Osteoblast (primary cell): Measurements from ENCODE around the gene CHCHD4. TPM values are rescaled to one million over a fixed set of nuclear protein-coding genes. Genes with fewer than 3 reads are reported as not detected.
"Not testable (repeated sequence)": the region's sequence is repeated elsewhere in the genome, so short reads cannot be mapped to it uniquely, and the experiment has no call there.

ENCODE experiments used
- DNase-seq: peaks from one replicate; pipeline ENCODE4 v3.0.0; 2011; ENCODE audit warnings: low spot score, mixed read lengths; ENCODE audit not compliant: insufficient read length; ENCODE audit errors: missing footprints
- H2AFZ ChIP-seq: 2 replicates; pipeline ENCODE4 v1.6.0; 2011; ENCODE audit warnings: mild to moderate bottlenecking, low read length
- H3K27ac ChIP-seq: 2 replicates; pipeline ENCODE4 v1.5.1; 2011; ENCODE audit warnings: mild to moderate bottlenecking, low read depth, low read length, moderate library complexity
- H3K27me3 ChIP-seq: 2 replicates; pipeline ENCODE4 v1.6.0; 2012; ENCODE audit warnings: mild to moderate bottlenecking, control low read depth, inconsistent platforms, low read length, moderate library complexity; ENCODE audit not compliant: insufficient read depth
- H3K36me3 ChIP-seq: 2 replicates; pipeline ENCODE4 v1.5.1; 2011; ENCODE audit warnings: mild to moderate bottlenecking, low read length, control low read depth, moderate library complexity; ENCODE audit not compliant: insufficient read depth
- H3K4me1 ChIP-seq: 2 replicates; pipeline ENCODE4 v1.5.1; 2011; ENCODE audit warnings: mild to moderate bottlenecking, low read length, control low read depth, moderate library complexity; ENCODE audit not compliant: insufficient read depth
- H3K4me2 ChIP-seq: 2 replicates; pipeline ENCODE4 v1.6.0; 2011; ENCODE audit warnings: mild to moderate bottlenecking, low read length; ENCODE audit not compliant: insufficient read depth
- H3K4me3 ChIP-seq: fragments of 200-600 bp; sonication (generic); 3 replicates; pipeline ENCODE4 v1.5.1; 2012; ENCODE audit warnings: mild to moderate bottlenecking, low read length, inconsistent platforms; ENCODE audit not compliant: insufficient read depth
- H3K79me2 ChIP-seq: 2 replicates; pipeline ENCODE4 v1.6.0; 2012; ENCODE audit warnings: mild to moderate bottlenecking, low read length, control low read depth, inconsistent platforms; ENCODE audit not compliant: insufficient read depth
- H3K9me3 ChIP-seq: 2 replicates; pipeline ENCODE4 v1.5.1; 2011; ENCODE audit warnings: low read depth, low read length, control low read depth
- H4K20me1 ChIP-seq: 2 replicates; pipeline ENCODE4 v1.6.0; 2012; ENCODE audit warnings: mild to moderate bottlenecking, low read length, control low read depth; ENCODE audit not compliant: insufficient read depth
- total RNA-seq: library from RNA; depleted of rRNA; stranded (reverse); fragments of >200 nt; gene quantifications from 2 replicates; pipeline ENCODE4 v1.2.3, GENCODE V29; 2012
- TF ChIP-seq, protein P1 (sequence below): IDR thresholded peaks from 2 replicates; pipeline ENCODE4 v1.5.1; 2011; ENCODE audit warnings: mild to moderate bottlenecking, low read depth, low read length, moderate library complexity; ENCODE audit errors: extremely low read depth

The CHCHD4 gene
- total RNA-seq, 1 donor: 10.1 TPM

DNA sequence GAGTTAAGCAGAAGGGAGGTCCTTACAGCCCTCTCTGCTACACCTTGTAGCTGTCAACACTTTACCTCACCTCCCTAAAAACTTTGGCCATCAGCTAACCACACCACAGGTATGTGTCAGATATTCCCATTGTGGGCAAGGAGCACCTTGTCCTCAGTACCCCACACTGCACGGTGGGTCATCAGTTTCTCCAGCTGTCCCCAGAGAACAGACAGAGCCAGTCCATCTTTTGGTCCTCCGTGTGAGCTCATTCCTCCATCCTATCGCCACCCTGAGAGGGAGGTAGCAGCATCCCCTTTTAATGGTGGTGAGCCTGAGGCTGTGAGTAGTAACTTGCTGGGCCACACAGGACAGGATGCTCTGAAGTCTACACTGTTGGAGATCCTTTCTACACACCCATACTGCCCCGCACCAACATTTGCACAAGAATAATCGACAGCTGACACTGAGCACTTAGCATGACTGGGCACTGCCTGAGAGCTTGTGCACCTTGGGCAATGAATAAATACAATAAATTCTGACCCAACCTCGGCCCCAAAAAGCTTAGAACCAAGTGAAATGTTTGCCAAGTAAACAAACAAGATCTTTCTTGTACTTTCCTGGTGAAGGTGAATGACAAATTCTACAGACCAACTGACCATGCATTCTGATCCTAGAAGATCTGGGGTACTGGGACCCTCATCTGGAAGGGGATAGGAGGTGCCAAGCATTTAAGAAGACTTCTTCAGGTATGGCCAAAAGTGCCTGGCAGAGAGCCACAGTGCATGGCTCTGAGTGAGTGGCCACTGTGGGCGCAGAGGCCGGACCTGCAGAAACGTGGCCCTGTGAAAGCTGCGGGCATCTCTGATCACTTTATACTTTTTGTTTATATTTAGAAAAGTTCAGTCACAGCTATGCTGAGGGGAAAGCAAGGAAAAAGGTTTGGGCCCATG is 6.9 kb downstream of the CHCHD4 start:
- no peaks in the 10 kb centered on the region for H3K4me1 ChIP-seq
- H4K20me1 ChIP-seq: no peaks in the 10 kb centered on the region
- H3K27me3 ChIP-seq: no peaks in the 10 kb centered on the region
- H3K9me3 ChIP-seq: no peaks in the 10 kb centered on the region
- H3K4me2 ChIP-seq: no peak overlapping the region
- H3K4me3 ChIP-seq: no peak overlapping the region
- H3K36me3 ChIP-seq: peaks cover 29% of the 10 kb centered on the region
- H2AFZ ChIP-seq: no peak overlapping the region
- no peak for DNase-seq
- no peak overlapping the region for H3K27ac ChIP-seq
- TF ChIP-seq, protein P1, sequence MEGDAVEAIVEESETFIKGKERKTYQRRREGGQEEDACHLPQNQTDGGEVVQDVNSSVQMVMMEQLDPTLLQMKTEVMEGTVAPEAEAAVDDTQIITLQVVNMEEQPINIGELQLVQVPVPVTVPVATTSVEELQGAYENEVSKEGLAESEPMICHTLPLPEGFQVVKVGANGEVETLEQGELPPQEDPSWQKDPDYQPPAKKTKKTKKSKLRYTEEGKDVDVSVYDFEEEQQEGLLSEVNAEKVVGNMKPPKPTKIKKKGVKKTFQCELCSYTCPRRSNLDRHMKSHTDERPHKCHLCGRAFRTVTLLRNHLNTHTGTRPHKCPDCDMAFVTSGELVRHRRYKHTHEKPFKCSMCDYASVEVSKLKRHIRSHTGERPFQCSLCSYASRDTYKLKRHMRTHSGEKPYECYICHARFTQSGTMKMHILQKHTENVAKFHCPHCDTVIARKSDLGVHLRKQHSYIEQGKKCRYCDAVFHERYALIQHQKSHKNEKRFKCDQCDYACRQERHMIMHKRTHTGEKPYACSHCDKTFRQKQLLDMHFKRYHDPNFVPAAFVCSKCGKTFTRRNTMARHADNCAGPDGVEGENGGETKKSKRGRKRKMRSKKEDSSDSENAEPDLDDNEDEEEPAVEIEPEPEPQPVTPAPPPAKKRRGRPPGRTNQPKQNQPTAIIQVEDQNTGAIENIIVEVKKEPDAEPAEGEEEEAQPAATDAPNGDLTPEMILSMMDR: no peak
- peaks cover 3% of the 10 kb centered on the region for H3K79me2 ChIP-seq

DNA sequence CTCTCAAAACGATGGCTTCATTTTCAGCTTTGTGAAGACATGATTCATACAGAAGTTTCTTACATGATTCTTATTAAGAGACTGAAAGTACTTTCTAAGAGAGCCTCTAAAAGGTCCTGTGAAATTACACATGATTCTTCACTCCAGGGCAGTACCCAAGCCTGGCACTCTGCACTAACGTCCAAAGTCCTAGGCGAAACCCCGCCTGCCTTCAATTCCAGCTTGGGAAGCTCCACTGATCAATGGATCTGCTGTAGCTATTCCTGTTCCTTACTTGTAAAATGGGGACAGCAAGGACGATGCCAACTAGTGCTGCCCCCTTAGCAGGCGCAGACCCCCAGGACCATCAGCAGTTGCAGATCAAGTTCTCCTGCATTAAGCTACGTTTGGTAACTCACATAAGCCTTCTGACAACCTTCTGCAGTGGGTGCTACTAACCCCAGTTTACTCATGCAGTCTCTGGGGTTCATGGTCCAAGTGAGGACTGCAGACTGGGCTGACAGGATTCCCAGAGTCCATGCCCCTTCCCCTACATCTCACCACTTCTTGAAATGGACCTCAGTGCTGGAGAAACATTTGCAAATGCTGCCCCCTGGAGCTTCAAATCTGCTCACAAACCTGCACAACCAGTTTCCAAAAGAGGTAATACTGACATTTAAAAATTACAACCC is 10.6 kb downstream of the CHCHD4 start:
- no peaks in the 10 kb centered on the region for H3K79me2 ChIP-seq

DNA sequence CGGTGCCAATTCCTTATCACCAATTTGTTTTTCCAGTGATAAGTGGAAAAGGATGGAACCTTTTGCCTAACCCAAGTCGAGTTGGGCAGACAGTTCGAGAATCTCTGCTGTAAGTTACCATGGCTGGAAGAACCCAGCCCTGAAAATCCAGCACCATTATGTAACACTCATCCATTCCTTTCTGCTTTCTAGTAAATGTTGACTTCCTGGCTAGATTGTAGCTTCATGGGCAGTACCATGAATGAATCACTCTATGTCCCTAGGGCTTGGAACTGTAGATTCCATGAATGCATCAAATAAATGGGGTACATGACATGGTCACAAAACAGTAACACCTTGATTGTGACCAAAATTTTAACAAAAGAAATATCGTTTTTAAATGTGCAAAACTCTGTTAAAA is 14.0 kb downstream of the CHCHD4 start:
- Histone ChIP-seq H3K36me3 (peaks cover 34% of the 10 kb centered on the region), H4K20me1 (no peaks in the 10 kb centered on the region), H3K4me1 (no peaks in the 10 kb centered on the region), H2AFZ (no peak overlapping the region), H3K4me2 (no peak overlapping the region), H3K9me3 (no peaks in the 10 kb centered on the region), H3K27ac (no peak overlapping the region), H3K27me3 (no peaks in the 10 kb centered on the region), H3K79me2 (no peaks in the 10 kb centered on the region), H3K4me3 (no peak overlapping the region)
- TF ChIP-seq, protein P1: no peak
- no peak for DNase-seq

More for the DNA sequence above, 10.6 kb downstream of the CHCHD4 start:
- Histone ChIP-seq H3K4me1 (no peaks in the 10 kb centered on the region), H4K20me1 (no peaks in the 10 kb centered on the region), H2AFZ (no peak overlapping the region), H3K9me3 (no peaks in the 10 kb centered on the region), H3K27me3 (no peaks in the 10 kb centered on the region), H3K36me3 (peaks cover 41% of the 10 kb centered on the region), H3K4me2 (no peak overlapping the region), H3K4me3 (no peak overlapping the region), H3K27ac (no peak overlapping the region)
- DNase-seq: no peak
- TF ChIP-seq, protein P1: peak; percentile 36

DNA sequence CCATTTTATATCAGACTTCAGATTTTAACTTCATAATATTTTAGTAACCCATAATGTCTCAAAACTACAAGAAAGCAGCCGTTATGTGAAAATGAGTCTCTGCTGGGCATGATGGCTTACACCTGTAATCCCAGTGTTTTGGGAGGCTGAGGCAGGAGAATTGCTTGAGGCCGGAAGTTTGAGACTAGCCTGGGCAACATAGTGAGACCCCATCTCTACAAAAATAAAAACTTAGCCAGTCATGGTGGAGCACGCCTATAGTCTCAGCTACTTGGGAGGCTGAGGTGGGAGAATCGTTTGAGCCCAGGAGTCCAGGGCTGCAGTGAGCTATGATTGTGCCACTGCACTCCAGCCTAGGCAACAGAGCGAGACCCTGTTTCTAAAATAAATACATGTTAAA is 14.8 kb downstream of the CHCHD4 start:
- H2AFZ ChIP-seq, H3K27ac ChIP-seq, H3K79me2 ChIP-seq, H4K20me1 ChIP-seq, DNase-seq, H3K4me3 ChIP-seq, H3K4me1 ChIP-seq, H3K4me2 ChIP-seq, H3K27me3 ChIP-seq, H3K9me3 ChIP-seq: not testable (repeated sequence)
- peaks cover 26% of the 10 kb centered on the region for H3K36me3 ChIP-seq
